ENCODE data around the gene ALG3. TPM values are rescaled to one million over a fixed set of nuclear protein-coding genes. Genes with fewer than 3 reads are reported as not detected.

The ALG3 gene
- total and polyA plus RNA-seq, 2 donors, result 17.0 to 49.5 TPM

- Histone ChIP-seq H3K4me3 (ENCODE audit: low read depth, low read length) (no peak overlapping the region), H3K4me1 (ENCODE audit: insufficient read depth) (peaks cover 2% of the 10 kb centered on the region), H3K36me3 (ENCODE audit: insufficient read depth) (no peaks in the 10 kb centered on the region), H3K27ac (ENCODE audit: low read depth) (no peak overlapping the region)
- 87% methylated on average over 4 of the region's 4 CpGs for WGBS
- no peak for DNase-seq (ENCODE audit: extremely low spot score)
Observed at GRCh38 chr3:184235381-184236032, 13.3 kb downstream of the ALG3 start.

DNA sequence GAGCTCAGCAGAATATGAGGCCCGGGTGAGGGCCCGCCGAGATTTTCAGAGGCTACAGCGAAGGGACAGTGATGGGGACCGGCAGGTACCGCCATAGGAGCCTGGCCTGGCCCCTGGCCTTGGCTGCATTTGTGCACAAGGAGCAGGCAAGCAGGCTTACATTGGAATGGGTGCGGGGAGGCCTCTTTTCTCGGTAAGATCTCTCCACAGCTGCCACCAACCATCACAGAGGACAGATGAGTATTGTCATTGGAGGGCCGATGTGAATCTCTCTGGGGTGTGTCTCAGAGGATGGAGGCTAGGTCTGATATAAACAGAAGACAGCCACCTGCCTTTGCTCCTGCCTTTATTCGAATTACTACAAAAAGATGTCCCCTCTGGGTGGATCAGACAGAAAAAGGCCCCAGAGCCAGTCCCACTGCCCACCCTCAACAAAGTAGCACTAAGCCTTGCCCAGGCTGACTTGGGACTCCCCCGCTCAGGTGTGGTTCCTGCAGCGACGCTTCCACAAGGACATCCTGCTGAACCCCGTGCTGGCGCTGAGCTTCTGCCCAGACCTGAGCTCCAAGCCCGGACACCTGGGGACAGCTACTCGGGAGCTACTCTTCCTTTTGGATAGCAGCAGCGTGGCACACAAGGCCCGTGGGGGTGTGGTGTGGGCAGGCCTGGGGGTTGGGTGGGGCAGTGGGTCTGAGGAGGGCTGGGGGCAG lies 13.9 kb downstream of the ALG3 start:
- Histone ChIP-seq H3K4me1 (ENCODE audit: insufficient read depth) (peaks cover 2% of the 10 kb centered on the region), H3K4me3 (ENCODE audit: low read depth, low read length) (no peak overlapping the region), H3K27ac (ENCODE audit: low read depth) (no peak overlapping the region), H3K36me3 (ENCODE audit: insufficient read depth) (no peaks in the 10 kb centered on the region)
- no peak for DNase-seq (ENCODE audit: extremely low spot score)
- WGBS, result 83% methylated on average over 19 of the region's 19 CpGs

DNA sequence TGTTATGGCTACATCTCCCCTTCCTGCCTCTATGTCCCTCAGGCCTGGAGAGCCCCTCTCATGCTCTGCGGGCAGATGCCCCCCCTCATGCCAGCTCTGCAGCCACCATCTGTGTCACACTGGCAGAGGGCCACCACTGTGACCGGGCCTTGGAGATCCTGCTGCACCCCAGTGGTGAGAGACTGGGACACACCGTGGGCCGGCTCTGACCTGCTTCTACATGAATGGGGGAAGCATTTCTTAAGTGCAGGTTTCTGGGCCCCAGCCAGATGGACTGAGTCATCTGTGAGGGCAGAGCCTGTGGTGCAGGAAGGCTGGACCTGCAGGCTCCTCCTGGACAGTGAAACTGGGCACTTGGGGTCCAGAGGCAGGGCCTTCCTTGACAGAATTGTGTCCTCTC lies 14.5 kb downstream of the ALG3 start:
- no peak overlapping the region for H3K4me3 ChIP-seq (ENCODE audit: low read depth, low read length)
- no peak overlapping the region for H3K27ac ChIP-seq (ENCODE audit: low read depth)
- 39% methylated on average over 4 of the region's 4 CpGs for WGBS
- H3K4me1 ChIP-seq (ENCODE audit: insufficient read depth), result peaks cover 2% of the 10 kb centered on the region
- no peak for DNase-seq (ENCODE audit: extremely low spot score)
- no peaks in the 10 kb centered on the region for H3K36me3 ChIP-seq (ENCODE audit: insufficient read depth)

GRCh38 chr3:184233127-184233843 lies 15.5 kb downstream of the ALG3 start:
- 86% methylated on average over 23 of the region's 23 CpGs for WGBS
- no peak overlapping the region for H3K27ac ChIP-seq (ENCODE audit: low read depth)
- H3K4me3 ChIP-seq (ENCODE audit: low read depth, low read length), result no peak overlapping the region
- H3K4me1 ChIP-seq (ENCODE audit: insufficient read depth), result peaks cover 4% of the 10 kb centered on the region
- DNase-seq (ENCODE audit: extremely low spot score), result no peak
- no peaks in the 10 kb centered on the region for H3K36me3 ChIP-seq (ENCODE audit: insufficient read depth)

GRCh38 chr3:184231671-184232070 lies 17.1 kb downstream of the ALG3 start:
- peaks cover 4% of the 10 kb centered on the region for H3K4me1 ChIP-seq (ENCODE audit: insufficient read depth)
- 60% methylated on average over 3 of the region's 3 CpGs for WGBS
- H3K27ac ChIP-seq (ENCODE audit: low read depth), result no peak overlapping the region
- DNase-seq (ENCODE audit: extremely low spot score), result no peak
- no peak overlapping the region for H3K4me3 ChIP-seq (ENCODE audit: low read depth, low read length)
- H3K36me3 ChIP-seq (ENCODE audit: insufficient read depth), result no peaks in the 10 kb centered on the region

- H3K4me3 ChIP-seq (ENCODE audit: low read depth, low read length), result peak overlapping the region; percentile 45
- no peaks in the 10 kb centered on the region for H3K36me3 ChIP-seq (ENCODE audit: insufficient read depth)
- H3K27ac ChIP-seq (ENCODE audit: low read depth), result no peak overlapping the region
- WGBS, result 5% methylated on average over 79 of the region's 79 CpGs
- peaks cover 4% of the 10 kb centered on the region for H3K4me1 ChIP-seq (ENCODE audit: insufficient read depth)
- no peak for DNase-seq (ENCODE audit: extremely low spot score)
Observed at GRCh38 chr3:184230603-184231528, 17.9 kb downstream of the ALG3 start.

GRCh38 chr3:184230081-184230602 lies 18.6 kb downstream of the ALG3 start:
- 1% methylated on average over 61 of the region's 61 CpGs for WGBS
- no peak for DNase-seq (ENCODE audit: extremely low spot score)
- no peak overlapping the region for H3K27ac ChIP-seq (ENCODE audit: low read depth)
- H3K4me1 ChIP-seq (ENCODE audit: insufficient read depth), result peaks cover 4% of the 10 kb centered on the region
- H3K36me3 ChIP-seq (ENCODE audit: insufficient read depth), result no peaks in the 10 kb centered on the region
- H3K4me3 ChIP-seq (ENCODE audit: low read depth, low read length), result peak overlapping the region; percentile 45

GRCh38 chr3:184229394-184230080 lies 19.2 kb downstream of the ALG3 start, which contains the start of gene VWA5B2:
Gene VWA5B2 (plus strand): TSS chr3:184229585. CDS start chr3:184230529, 944 bp downstream.
- peak within 1 kb of the TSS; percentile 45 for H3K4me3 ChIP-seq (ENCODE audit: low read depth, low read length)
- no peak for DNase-seq (ENCODE audit: extremely low spot score)
- no peaks in the 10 kb centered on the region for H3K36me3 ChIP-seq (ENCODE audit: insufficient read depth)
- no peak within 1 kb of the TSS for H3K27ac ChIP-seq (ENCODE audit: low read depth)
- H3K4me1 ChIP-seq (ENCODE audit: insufficient read depth), result peaks cover 4% of the 10 kb centered on the region
- 1% methylated on average over 66 of the region's 66 CpGs for WGBS

- 26% methylated on average over 12 of the region's 12 CpGs for WGBS
- H3K4me1 ChIP-seq (ENCODE audit: insufficient read depth), result peaks cover 4% of the 10 kb centered on the region
- H3K27ac ChIP-seq (ENCODE audit: low read depth), result no peak overlapping the region
- H3K4me3 ChIP-seq (ENCODE audit: low read depth, low read length), result no peak overlapping the region
- DNase-seq (ENCODE audit: extremely low spot score), result no peak
- no peaks in the 10 kb centered on the region for H3K36me3 ChIP-seq (ENCODE audit: insufficient read depth)
Observed at GRCh38 chr3:184228376-184229137, 20.2 kb downstream of the ALG3 start.

GRCh38 chr3:184227481-184227935 lies 21.3 kb downstream of the ALG3 start:
- H3K36me3 ChIP-seq (ENCODE audit: insufficient read depth), result no peaks in the 10 kb centered on the region
- peaks cover 4% of the 10 kb centered on the region for H3K4me1 ChIP-seq (ENCODE audit: insufficient read depth)
- 62% methylated on average over 2 of the region's 2 CpGs for WGBS
- no peak overlapping the region for H3K27ac ChIP-seq (ENCODE audit: low read depth)
- no peak overlapping the region for H3K4me3 ChIP-seq (ENCODE audit: low read depth, low read length)
- no peak for DNase-seq (ENCODE audit: extremely low spot score)

DNA sequence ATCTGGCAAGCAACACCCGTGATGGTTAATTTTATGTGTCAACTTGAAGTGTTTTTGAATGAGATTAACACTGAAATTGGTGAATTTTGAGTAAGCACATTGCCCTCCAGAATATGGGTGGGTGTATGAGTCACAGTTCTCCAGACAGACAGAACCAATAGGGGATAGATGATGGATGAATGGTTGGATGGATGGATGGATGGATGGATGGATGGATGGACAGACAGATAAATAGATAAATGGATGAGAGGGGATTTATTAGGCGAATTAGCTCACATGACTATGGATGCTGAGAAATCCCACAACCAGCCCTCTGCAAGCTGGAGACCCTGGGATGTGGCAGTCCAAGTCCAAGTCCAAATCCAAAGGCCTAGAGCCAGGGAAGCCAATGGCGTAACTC lies 24.8 kb downstream of the ALG3 start:
- 74% methylated on average over 3 of the region's 3 CpGs for WGBS
- H3K27ac ChIP-seq (ENCODE audit: low read depth), result no peak overlapping the region
- H3K4me3 ChIP-seq (ENCODE audit: low read depth, low read length), result no peak overlapping the region
- no peaks in the 10 kb centered on the region for H3K4me1 ChIP-seq (ENCODE audit: insufficient read depth)
- H3K36me3 ChIP-seq (ENCODE audit: insufficient read depth), result no peaks in the 10 kb centered on the region
- DNase-seq (ENCODE audit: extremely low spot score), result no peak

DNA sequence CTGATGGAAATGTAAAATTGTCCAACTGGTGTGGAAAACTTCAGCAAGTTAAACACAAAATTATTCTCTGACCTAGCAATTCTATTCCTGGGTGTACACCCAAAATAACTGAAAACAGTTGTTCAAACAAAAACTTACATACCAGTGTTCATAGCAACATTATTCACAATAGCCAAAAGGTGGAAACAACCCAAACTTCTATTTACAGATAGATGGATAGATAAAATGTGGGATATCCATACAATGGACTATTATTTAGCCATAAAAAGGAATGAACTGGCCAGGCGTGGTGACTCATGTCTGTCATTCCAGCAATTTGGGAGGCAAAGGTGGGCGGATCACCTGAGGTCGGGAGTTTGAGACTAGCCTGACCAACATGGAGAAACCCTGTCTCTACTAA lies 26.2 kb downstream of the ALG3 start:
- DNase-seq (ENCODE audit: extremely low spot score), result no peak

More for the DNA sequence above, 26.2 kb downstream of the ALG3 start:
- Histone ChIP-seq H3K27ac (ENCODE audit: low read depth) (no peak overlapping the region), H3K4me1 (ENCODE audit: insufficient read depth) (no peaks in the 10 kb centered on the region), H3K4me3 (ENCODE audit: low read depth, low read length) (no peak overlapping the region), H3K36me3 (ENCODE audit: insufficient read depth) (no peaks in the 10 kb centered on the region)
- WGBS, result 88% methylated on average over 3 of the region's 3 CpGs

All from urinary bladder (tissue), 4 donors.